ENCODE data around the gene WDR31. TPM values are rescaled to one million over a fixed set of nuclear protein-coding genes. Genes with fewer than 3 reads are reported as not detected.

The WDR31 gene
- total RNA-seq, 1 donor from 2014 or later = 3.4 TPM

- TF ChIP-seq CTCF (IDR thresholded peaks at IDR 0.05) = no peak
- H3K4me1 Mint-ChIP-seq (ENCODE audit: unreplicated experiment) = peaks cover 7% of the 10 kb centered on the region
- H3K4me3 Mint-ChIP-seq (ENCODE audit: unreplicated experiment) = no peak overlapping the region
- no peaks in the 10 kb centered on the region for H3K9me3 Mint-ChIP-seq (ENCODE audit: unreplicated experiment)
- DNase-seq (ENCODE audit: extremely low spot score, unreplicated experiment) = no peak
- no peak overlapping the region for H3K27ac Mint-ChIP-seq (ENCODE audit: unreplicated experiment)
- H3K36me3 Mint-ChIP-seq (ENCODE audit: unreplicated experiment) = no peaks in the 10 kb centered on the region
- no peaks in the 10 kb centered on the region for H3K27me3 Mint-ChIP-seq (ENCODE audit: unreplicated experiment)
Measured at GRCh38 chr9:113364951-113365350, 24.9 kb upstream of the WDR31 start.

GRCh38 chr9:113363336-113363735, 23.3 kb upstream of the WDR31 start:
- Mint-ChIP-seq H3K9me3 (ENCODE audit: unreplicated experiment) (no peaks in the 10 kb centered on the region), H3K4me1 (ENCODE audit: unreplicated experiment) (peaks cover 7% of the 10 kb centered on the region), H3K27ac (ENCODE audit: unreplicated experiment) (no peak overlapping the region), H3K36me3 (ENCODE audit: unreplicated experiment) (no peaks in the 10 kb centered on the region), H3K4me3 (ENCODE audit: unreplicated experiment) (no peak overlapping the region), H3K27me3 (ENCODE audit: unreplicated experiment) (peaks cover 5% of the 10 kb centered on the region)
- no peak for TF ChIP-seq CTCF (IDR thresholded peaks at IDR 0.05)
- DNase-seq (ENCODE audit: extremely low spot score, unreplicated experiment) = no peak

GRCh38 chr9:113361304-113362018, 21.4 kb upstream of the WDR31 start:
- Mint-ChIP-seq H3K4me1 (ENCODE audit: unreplicated experiment) (peaks cover 10% of the 10 kb centered on the region), H3K27ac (ENCODE audit: unreplicated experiment) (no peak overlapping the region), H3K9me3 (ENCODE audit: unreplicated experiment) (no peaks in the 10 kb centered on the region), H3K4me3 (ENCODE audit: unreplicated experiment) (no peak overlapping the region), H3K27me3 (ENCODE audit: unreplicated experiment) (peaks cover 11% of the 10 kb centered on the region), H3K36me3 (ENCODE audit: unreplicated experiment) (no peaks in the 10 kb centered on the region)
- no peak for TF ChIP-seq CTCF (IDR thresholded peaks at IDR 0.05)
- no peak for DNase-seq (ENCODE audit: extremely low spot score, unreplicated experiment)

- Mint-ChIP-seq H3K9me3 (ENCODE audit: unreplicated experiment) (no peaks in the 10 kb centered on the region), H3K27me3 (ENCODE audit: unreplicated experiment) (peaks cover 21% of the 10 kb centered on the region), H3K36me3 (ENCODE audit: unreplicated experiment) (no peaks in the 10 kb centered on the region), H3K4me1 (ENCODE audit: unreplicated experiment) (peaks cover 10% of the 10 kb centered on the region), H3K4me3 (ENCODE audit: unreplicated experiment) (no peak overlapping the region), H3K27ac (ENCODE audit: unreplicated experiment) (no peak overlapping the region)
- DNase-seq (ENCODE audit: extremely low spot score, unreplicated experiment) = no peak
- TF ChIP-seq CTCF (IDR thresholded peaks at IDR 0.05) = no peak
Measured at GRCh38 chr9:113360242-113360842, 20.3 kb upstream of the WDR31 start.

- H3K4me3 Mint-ChIP-seq (ENCODE audit: unreplicated experiment) = no peak overlapping the region
- H3K27me3 Mint-ChIP-seq (ENCODE audit: unreplicated experiment) = peaks cover 31% of the 10 kb centered on the region
- no peaks in the 10 kb centered on the region for H3K9me3 Mint-ChIP-seq (ENCODE audit: unreplicated experiment)
- DNase-seq (ENCODE audit: extremely low spot score, unreplicated experiment) = no peak
- no peaks in the 10 kb centered on the region for H3K36me3 Mint-ChIP-seq (ENCODE audit: unreplicated experiment)
- TF ChIP-seq CTCF (IDR thresholded peaks at IDR 0.05) = no peak
- H3K27ac Mint-ChIP-seq (ENCODE audit: unreplicated experiment) = no peak overlapping the region
- peaks cover 10% of the 10 kb centered on the region for H3K4me1 Mint-ChIP-seq (ENCODE audit: unreplicated experiment)
Measured at GRCh38 chr9:113359385-113359784, 19.3 kb upstream of the WDR31 start.

Measured in osteocyte (in vitro differentiated cells).